ENCODE measurements around the gene KCTD1. TPM values are rescaled to one million over a fixed set of nuclear protein-coding genes. Genes with fewer than 3 reads are reported as not detected.

Gene KCTD1
- total and polyA plus RNA-seq, 2 of the 4 experiments (the other 2 are of a cell fraction), result 5.0 to 5.8 TPM

DNA sequence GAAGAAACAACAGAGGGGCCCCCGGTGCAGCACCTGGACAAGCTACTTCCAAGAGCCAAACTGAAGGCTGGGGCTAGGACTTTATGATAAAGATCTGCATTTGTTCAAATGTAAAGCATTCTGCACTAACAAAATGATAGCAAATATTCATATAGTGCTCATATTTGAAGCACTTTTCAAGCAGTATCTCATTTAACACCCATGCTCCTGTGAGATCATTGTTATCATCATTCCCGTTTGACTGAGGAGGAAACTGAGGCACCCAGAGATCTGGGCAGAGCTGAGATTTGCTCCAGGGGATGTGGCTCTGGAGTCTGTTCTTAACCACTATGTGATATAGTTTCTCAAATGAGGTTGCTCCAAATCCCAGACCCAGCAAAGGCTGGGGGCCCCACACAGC, 9.8 kb downstream of the KCTD1 start:
- no peak overlapping the region for H2BK15ac ChIP-seq (ENCODE audit: low read depth, low read length)
- no peak overlapping the region for H3K4me3 ChIP-seq (ENCODE audit: insufficient read depth, low read depth, low read length)
- H2BK20ac ChIP-seq (ENCODE audit: low read depth, low read length), result no peak overlapping the region
- H4K8ac ChIP-seq (ENCODE audit: low read depth in 2 of 2, low read length in 2 of 2), result no peak overlapping the region
- no peak overlapping the region for H3K14ac ChIP-seq (replicated peaks; ENCODE audit: low read depth, low read length)
- no peak overlapping the region for H3K23ac ChIP-seq (ENCODE audit: low read depth, low read length)
- no peak overlapping the region for H2AFZ ChIP-seq (replicated peaks; ENCODE audit: low read length, poor library complexity)
- no peaks in the 10 kb centered on the region; the same call in 1 of the 2 replicates for H4K20me1 ChIP-seq (ENCODE audit: insufficient read depth, low read length)
- no peak overlapping the region for H2AK5ac ChIP-seq (ENCODE audit: low read depth, low read length)
- H3K18ac ChIP-seq (ENCODE audit: low read depth, low read length), result no peak overlapping the region
- H3K9ac ChIP-seq (ENCODE audit: low read depth, low read length), result no peak overlapping the region
- H3K4me2 ChIP-seq (ENCODE audit: low read depth, low read length), result no peak overlapping the region
- DNase-seq (no peak), ATAC-seq (ENCODE audit: low read depth) (no peak)
- no peak overlapping the region for H4K5ac ChIP-seq (ENCODE audit: low read depth, low read length)
- H3K9me1 ChIP-seq (ENCODE audit: insufficient read depth, low read length), result no peaks in the 10 kb centered on the region; the same call in 1 of the 2 replicates
- H3K36me3 ChIP-seq (ENCODE audit: control insufficient read depth, insufficient read depth, low read length), result no peaks in the 10 kb centered on the region
- H2BK5ac ChIP-seq (ENCODE audit: low read depth, low read length, poor library complexity, severe bottlenecking), result no peak overlapping the region
- no peak overlapping the region for H3K27ac ChIP-seq (ENCODE audit: insufficient read depth, low read length)
- H3K56ac ChIP-seq (ENCODE audit: extremely low read depth, insufficient read depth, low read length), result no peak overlapping the region
- intact Hi-C loops (cut with micrococcal nuclease) (loop anchor here (10.0 kb wide), 1 partner anchor 56 kb away; no protein-coding TSS in a partner anchor), in situ Hi-C loops (cut with MboI; ENCODE audit: low sequenced_read_pairs) (no loop called here), dilution Hi-C loops (cut with HindIII; ENCODE audit: low sequenced_read_pairs, unreplicated experiment) (no loop called here)
- no peaks in the 10 kb centered on the region for H3K4me1 ChIP-seq (ENCODE audit: control insufficient read depth, insufficient read depth, low read length)
- no peak overlapping the region for H2AK9ac ChIP-seq (replicated peaks; ENCODE audit: low read depth, low read length, poor library complexity)
- H3K79me1 ChIP-seq (ENCODE audit: low read depth in 1 of 2, low read length in 2 of 2), result peaks cover 12 to 15% of the 10 kb centered on the region in 2 experiments; a peak in 3 of 4 replicates
- BruUV-seq (replicated peaks), result no TSS peak
- ChIA-PET CTCF (interaction anchor here (0.6 kb wide), 1 partner anchor 133 kb away, joined by 3 read pairs; no protein-coding TSS in a partner anchor), POLR2A (ENCODE audit: unreplicated experiment) (no interaction called here)
- WGBS, 2 experiments (ENCODE audit: extremely low coverage in 2 of 2, insufficient read length in 1 of 2), result 100% methylated on average over 1 of the region's 2 CpGs; no CpG with 5 or more reads in 1 of the 2 experiments
- no peak overlapping the region for H4K91ac ChIP-seq (ENCODE audit: insufficient read depth, low read depth, low read length)
- no peaks in the 10 kb centered on the region for H3K9me3 ChIP-seq (ENCODE audit: control insufficient read depth, insufficient read depth, low read length)
- no peak overlapping the region for H3K4ac ChIP-seq (ENCODE audit: low read depth, low read length)
- TF ChIP-seq, protein P1, sequence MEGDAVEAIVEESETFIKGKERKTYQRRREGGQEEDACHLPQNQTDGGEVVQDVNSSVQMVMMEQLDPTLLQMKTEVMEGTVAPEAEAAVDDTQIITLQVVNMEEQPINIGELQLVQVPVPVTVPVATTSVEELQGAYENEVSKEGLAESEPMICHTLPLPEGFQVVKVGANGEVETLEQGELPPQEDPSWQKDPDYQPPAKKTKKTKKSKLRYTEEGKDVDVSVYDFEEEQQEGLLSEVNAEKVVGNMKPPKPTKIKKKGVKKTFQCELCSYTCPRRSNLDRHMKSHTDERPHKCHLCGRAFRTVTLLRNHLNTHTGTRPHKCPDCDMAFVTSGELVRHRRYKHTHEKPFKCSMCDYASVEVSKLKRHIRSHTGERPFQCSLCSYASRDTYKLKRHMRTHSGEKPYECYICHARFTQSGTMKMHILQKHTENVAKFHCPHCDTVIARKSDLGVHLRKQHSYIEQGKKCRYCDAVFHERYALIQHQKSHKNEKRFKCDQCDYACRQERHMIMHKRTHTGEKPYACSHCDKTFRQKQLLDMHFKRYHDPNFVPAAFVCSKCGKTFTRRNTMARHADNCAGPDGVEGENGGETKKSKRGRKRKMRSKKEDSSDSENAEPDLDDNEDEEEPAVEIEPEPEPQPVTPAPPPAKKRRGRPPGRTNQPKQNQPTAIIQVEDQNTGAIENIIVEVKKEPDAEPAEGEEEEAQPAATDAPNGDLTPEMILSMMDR (conservative IDR thresholded peaks at IDR 0.05; ENCODE audit: low read depth, low read length), result no peak
- no peak for TF ChIP-seq RCOR1 (IDR thresholded peaks at IDR 0.05; ENCODE audit: insufficient replicate concordance, low read length)
- no peak for TF ChIP-seq CEBPB (IDR thresholded peaks at IDR 0.05; ENCODE audit: low read depth, low read length)
- TF ChIP-seq, protein P2, sequence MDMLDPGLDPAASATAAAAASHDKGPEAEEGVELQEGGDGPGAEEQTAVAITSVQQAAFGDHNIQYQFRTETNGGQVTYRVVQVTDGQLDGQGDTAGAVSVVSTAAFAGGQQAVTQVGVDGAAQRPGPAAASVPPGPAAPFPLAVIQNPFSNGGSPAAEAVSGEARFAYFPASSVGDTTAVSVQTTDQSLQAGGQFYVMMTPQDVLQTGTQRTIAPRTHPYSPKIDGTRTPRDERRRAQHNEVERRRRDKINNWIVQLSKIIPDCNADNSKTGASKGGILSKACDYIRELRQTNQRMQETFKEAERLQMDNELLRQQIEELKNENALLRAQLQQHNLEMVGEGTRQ (IDR thresholded peaks at IDR 0.05; ENCODE audit: low read depth, low read length), result no peak
- no peak for TF ChIP-seq RFX5 (IDR thresholded peaks at IDR 0.05; ENCODE audit: low read depth, low read length)
- H2BK120ac ChIP-seq (ENCODE audit: low read depth, low read length), result no peak overlapping the region
- no peaks in the 10 kb centered on the region for H3K27me3 ChIP-seq (ENCODE audit: control insufficient read depth, insufficient read depth, low read length)
